Spleen (tissue), 11 donors: ENCODE measurements around the gene TXLNG. TPM values are rescaled to one million over a fixed set of nuclear protein-coding genes. Genes with fewer than 3 reads are reported as not detected.

Experiments used
- DNase-seq: peaks from one replicate; pipeline ENCODE4 v3.0.0-alpha.2; 2020
- H3K27ac ChIP-seq, 8 donors: fragments of 200-600 bp; sonication (generic) in 7 of 8; 1 replicate in 4 of 8; 2 replicates in 4 of 8; pipeline versions ENCODE4 v1.5.0 to v1.8.0; 2016 to 2021; ENCODE audit warnings: inconsistent platforms in 4 of 8, mild to moderate bottlenecking in 4 of 8, moderate library complexity in 1 of 8
- H3K27me3 ChIP-seq, 7 donors: fragments of 200-600 bp; sonication (generic) in 6 of 7; replicated peaks in 1 of 7; 1 replicate in 4 of 7; 2 replicates in 3 of 7; pipeline versions ENCODE4 v1.5.0 to v1.8.0; 2016 to 2021; ENCODE audit warnings: inconsistent platforms in 3 of 7, mild to moderate bottlenecking in 1 of 7
- H3K36me3 ChIP-seq, 6 donors: fragments of 200-600 bp; sonication (generic) in 5 of 6; 1 replicate in 4 of 6; 2 replicates in 2 of 6; pipeline versions ENCODE4 v1.5.0 to v1.8.0; 2016 to 2021; ENCODE audit warnings: inconsistent platforms in 2 of 6
- H3K4me1 ChIP-seq, 6 donors: fragments of 200-600 bp; sonication (generic) in 5 of 6; 1 replicate in 3 of 6; 2 replicates in 3 of 6; pipeline versions ENCODE4 v1.5.0 to v1.8.0; 2016 to 2021; ENCODE audit warnings: inconsistent platforms in 3 of 6
- H3K4me3 ChIP-seq, 8 donors: fragments of 200-600 bp; sonication (generic) in 7 of 8; 1 replicate in 4 of 8; 2 replicates in 4 of 8; pipeline versions ENCODE4 v1.5.0 to v1.8.0; 2016 to 2021; ENCODE audit warnings: inconsistent platforms in 4 of 8, mild to moderate bottlenecking in 4 of 8, moderate library complexity in 2 of 8
- H3K9me3 ChIP-seq, 8 donors: fragments of 200-600 bp; sonication (generic) in 7 of 8; 1 replicate in 4 of 8; 2 replicates in 4 of 8; pipeline versions ENCODE4 v1.5.0 to v1.8.0; 2016 to 2021; ENCODE audit warnings: inconsistent platforms in 4 of 8
- POLR2A ChIP-seq, 3 donors: fragments of 450-650 bp; IDR thresholded peaks; one replicate each; pipeline ENCODE4 v1.5.1; 2017; ENCODE audit warnings: antibody characterized with exemption in 3 of 3, mild to moderate bottlenecking in 1 of 3
- POLR2AphosphoS5 ChIP-seq, 3 donors: sonication (generic); formaldehyde crosslinking; IDR thresholded peaks; one replicate each; pipeline ENCODE4 v1.5.1; 2017; ENCODE audit warnings: antibody characterized with exemption in 3 of 3
- WGBS, 5 donors: extraction: QIAGEN DNeasy Blood & Tissue Kit in 3 of 5; methylation state at CpG; one replicate each; pipeline versions ENCODE4 v1.1.5 to v1.1.7; 2013 to 2018; 5-methylcytosine and 5-hydroxymethylcytosine counted together
- intact Hi-C: fragments of 100-400 bp; cut with DNase I; formaldehyde crosslinking; loops from one replicate; pipeline ENCODE4 v1.15.0; 2023; ENCODE audit warnings: low total_unique reads
- polyA plus RNA-seq, 3 donors: library from polyadenylated mRNA; stranded (reverse); fragments of 200-250 nt; gene quantifications; one replicate each; pipeline ENCODE4 v1.2.1, GENCODE V29; 2013
- total RNA-seq, 7 donors: library from RNA; depleted of rRNA in 3 of 7; stranded (reverse); fragments of >200 nt in 3 of 7; fragmentation: NEBNext Ultra II Directional in 4 of 7; extraction: Animal tissue kit (Norgen Biotek cat#: 25700) in 4 of 7; gene quantifications; one replicate each; pipeline versions ENCODE4 v1.1.0 to v1.2.1, GENCODE V29; 2016 to 2021
- TF ChIP-seq, protein P1 (sequence below), 11 experiments: fragments of 200-600 bp in 7 of 11; fragments of 450-650 bp in 4 of 11; sonication (generic) in 4 of 11; IDR thresholded peaks in 8 of 11; conservative IDR thresholded peaks in 3 of 11; 1 replicate in 7 of 11; 2 replicates in 4 of 11; pipeline versions ENCODE4 v1.4.0 to v1.8.0; 2016 to 2021; ENCODE audit warnings: antibody characterized with exemption in 11 of 11, inconsistent platforms in 4 of 11, mild to moderate bottlenecking in 1 of 11
- donor health status: healthy with polysubstance abuse.
- donor health status: DM: no; HTN: no; CAD: no; lungs with moderate emphysema.
- donor health status: DM: no; HTN: no; CAD: no.
- donor health status: Bipolar disorder and iron deficiency.
- donor health status: healthy.
- donor health status: DM: no; HTN: no; CAD: no.
- donor health status: DM: yes; HTN: yes; CAD: no.

The TXLNG gene
- total and polyA plus RNA-seq, 10 donors = 7.8 to 20.2 (median 12.7) TPM

DNA sequence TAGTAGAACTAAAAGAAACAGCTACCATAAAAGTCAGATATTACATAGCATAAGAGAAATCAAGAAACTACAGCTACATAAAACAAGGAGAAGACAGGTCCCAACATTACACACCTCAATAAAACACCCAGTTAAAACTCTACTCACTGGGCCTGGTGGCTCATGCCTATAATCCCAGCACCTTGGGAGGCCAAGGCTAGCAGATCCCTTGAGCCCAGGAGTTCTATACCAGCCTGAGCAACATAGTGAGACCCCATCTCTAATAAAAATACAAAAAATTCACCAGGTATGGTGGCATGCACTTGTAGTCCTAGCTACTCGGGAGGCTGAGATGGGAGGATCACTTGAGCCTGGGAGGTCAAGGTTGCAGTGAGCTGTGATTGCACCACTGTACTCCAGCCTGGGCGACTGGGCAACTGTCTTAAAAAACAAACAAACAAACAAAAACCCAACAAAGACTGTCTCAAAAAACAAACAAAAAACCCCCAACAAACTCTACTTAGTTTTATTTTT, 15.2 kb upstream of the TXLNG start:
- no peak for TF ChIP-seq POLR2AphosphoS5 (IDR thresholded peaks at IDR 0.05)
- no peak for TF ChIP-seq POLR2A (IDR thresholded peaks at IDR 0.05)
- TF ChIP-seq, protein P1, sequence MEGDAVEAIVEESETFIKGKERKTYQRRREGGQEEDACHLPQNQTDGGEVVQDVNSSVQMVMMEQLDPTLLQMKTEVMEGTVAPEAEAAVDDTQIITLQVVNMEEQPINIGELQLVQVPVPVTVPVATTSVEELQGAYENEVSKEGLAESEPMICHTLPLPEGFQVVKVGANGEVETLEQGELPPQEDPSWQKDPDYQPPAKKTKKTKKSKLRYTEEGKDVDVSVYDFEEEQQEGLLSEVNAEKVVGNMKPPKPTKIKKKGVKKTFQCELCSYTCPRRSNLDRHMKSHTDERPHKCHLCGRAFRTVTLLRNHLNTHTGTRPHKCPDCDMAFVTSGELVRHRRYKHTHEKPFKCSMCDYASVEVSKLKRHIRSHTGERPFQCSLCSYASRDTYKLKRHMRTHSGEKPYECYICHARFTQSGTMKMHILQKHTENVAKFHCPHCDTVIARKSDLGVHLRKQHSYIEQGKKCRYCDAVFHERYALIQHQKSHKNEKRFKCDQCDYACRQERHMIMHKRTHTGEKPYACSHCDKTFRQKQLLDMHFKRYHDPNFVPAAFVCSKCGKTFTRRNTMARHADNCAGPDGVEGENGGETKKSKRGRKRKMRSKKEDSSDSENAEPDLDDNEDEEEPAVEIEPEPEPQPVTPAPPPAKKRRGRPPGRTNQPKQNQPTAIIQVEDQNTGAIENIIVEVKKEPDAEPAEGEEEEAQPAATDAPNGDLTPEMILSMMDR (IDR thresholded peaks at IDR 0.05 in 8 of 11, conservative IDR thresholded peaks at IDR 0.05 in 3 of 11) = no peak

DNA sequence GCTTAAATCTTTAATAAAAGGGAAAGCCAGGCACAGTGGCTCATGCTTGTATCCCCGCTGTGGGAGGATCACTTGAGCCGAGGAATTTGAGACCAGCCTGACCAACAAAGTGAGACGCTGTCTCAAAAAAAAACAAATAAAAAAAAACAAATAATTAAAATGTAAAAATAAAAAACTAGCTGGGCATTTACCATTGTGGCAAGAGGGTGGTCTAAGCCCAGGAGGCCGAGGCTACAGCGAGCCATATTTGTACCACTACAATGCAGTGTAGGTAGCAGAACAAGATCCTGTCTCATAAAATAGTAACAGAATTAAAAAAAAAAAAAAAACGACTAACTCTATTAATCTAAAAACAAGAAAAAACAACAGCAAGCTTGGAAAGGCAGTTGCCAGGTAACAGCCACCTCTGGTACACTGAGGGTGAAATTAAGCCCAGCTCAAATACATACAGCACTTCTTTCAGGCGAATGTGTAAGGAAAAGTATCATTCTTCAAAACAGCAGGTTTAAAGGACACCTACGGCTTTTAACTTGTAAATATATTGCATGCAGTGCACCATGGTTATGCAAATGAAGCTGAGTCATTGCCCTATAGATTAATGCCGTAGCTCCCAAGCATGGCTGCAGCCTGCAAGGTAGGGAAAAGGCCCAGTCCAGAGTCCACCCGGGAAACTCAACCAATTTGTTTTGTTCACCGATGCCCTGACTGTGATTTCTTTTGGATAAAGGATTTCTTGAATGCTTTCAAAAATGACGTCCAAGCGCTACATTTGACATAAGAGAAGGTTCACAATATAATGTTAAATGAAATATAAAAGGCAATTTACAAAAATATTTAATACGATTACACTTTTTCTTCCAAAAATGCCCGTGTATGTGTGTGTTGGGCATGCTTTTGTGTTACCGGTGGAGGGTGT, 14.5 kb upstream of the TXLNG start:
- no peak overlapping the region for H3K4me3 ChIP-seq
- H3K36me3 ChIP-seq = no peaks in the 10 kb centered on the region
- intact Hi-C loops = no loop called here
- H3K9me3 ChIP-seq = no peaks in the 10 kb centered on the region
- DNase-seq = no peak
- H3K27ac ChIP-seq = no peak overlapping the region
- no peaks in the 10 kb centered on the region for H3K4me1 ChIP-seq
- TF ChIP-seq, protein P1 (IDR thresholded peaks at IDR 0.05 in 8 of 11, conservative IDR thresholded peaks at IDR 0.05 in 3 of 11) = no peak
- no peak for TF ChIP-seq POLR2AphosphoS5 (IDR thresholded peaks at IDR 0.05)
- no peak for TF ChIP-seq POLR2A (IDR thresholded peaks at IDR 0.05)
- WGBS, 5 donors = 53 to 78% (median 75%) methylated on average over 16 of the region's 16 CpGs
- H3K27me3 ChIP-seq = no peaks in the 10 kb centered on the region

More for the DNA sequence above, 15.2 kb upstream of the TXLNG start:
- Histone ChIP-seq H3K9me3 (no peaks in the 10 kb centered on the region), H3K27ac (no peak overlapping the region), H3K36me3 (no peaks in the 10 kb centered on the region), H3K4me1 (no peaks in the 10 kb centered on the region), H3K4me3 (no peak overlapping the region), H3K27me3 (no peaks in the 10 kb centered on the region)
- no peak for DNase-seq
- intact Hi-C loops = no loop called here
- WGBS, 5 donors = 66 to 90% (median 74%) methylated on average over 2 of the region's 2 CpGs

DNA sequence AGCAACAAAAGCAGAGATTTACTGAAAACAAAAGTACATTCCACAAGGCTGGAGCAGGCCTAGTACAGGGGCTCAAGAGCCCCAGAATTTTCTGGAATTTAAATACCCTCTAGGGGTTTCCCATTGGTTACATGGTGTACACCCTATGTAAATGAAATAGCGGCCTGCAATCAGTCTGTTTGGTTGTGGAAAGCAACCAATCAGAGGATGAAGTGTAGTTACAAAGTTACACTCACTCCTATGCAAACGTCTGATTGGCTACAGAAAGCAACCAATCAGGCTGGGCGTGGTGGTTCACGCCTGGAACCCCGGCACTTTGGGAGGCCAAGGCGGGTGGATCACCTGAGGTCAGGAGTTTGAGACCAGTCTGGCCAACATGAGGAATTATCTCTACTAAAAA, 13.8 kb upstream of the TXLNG start:
- 92 to 98% (median 95%) methylated on average over 6 of the region's 6 CpGs for WGBS, 5 donors
- intact Hi-C loops = no loop called here

More for the DNA sequence above, 13.8 kb upstream of the TXLNG start:
- H3K27ac ChIP-seq = no peak overlapping the region
- DNase-seq = no peak
- no peaks in the 10 kb centered on the region for H3K36me3 ChIP-seq
- no peak overlapping the region for H3K4me3 ChIP-seq
- H3K27me3 ChIP-seq = no peaks in the 10 kb centered on the region
- no peaks in the 10 kb centered on the region for H3K9me3 ChIP-seq
- TF ChIP-seq, protein P1 (IDR thresholded peaks at IDR 0.05 in 8 of 11, conservative IDR thresholded peaks at IDR 0.05 in 3 of 11) = no peak
- TF ChIP-seq POLR2A (IDR thresholded peaks at IDR 0.05) (no peak), POLR2AphosphoS5 (IDR thresholded peaks at IDR 0.05) (no peak)
- no peaks in the 10 kb centered on the region for H3K4me1 ChIP-seq
